BJ (cell line): ENCODE results near the gene CFL2. TPM values are rescaled to one million over a fixed set of nuclear protein-coding genes. Genes with fewer than 3 reads are reported as not detected.

ENCODE experiments used
- CTCF ChIA-PET: fragments of 350-600 bp; formaldehyde crosslinking; extraction: SDS; loops from one replicate; lab custom pipeline; 2021; ENCODE audit warnings: antibody characterized with exemption, inconsistent platforms; lab: Yijun Ruan, JAX
- POLR2A ChIA-PET: fragments of 300-600 bp; sonication (Branson Sonifier 250); formaldehyde crosslinking; extraction: SDS; loops from one replicate; lab custom pipeline; 2021; ENCODE audit warnings: antibody characterized with exemption; lab: Charles Lee
- DNase-seq: peaks from one replicate; pipeline ENCODE4 v3.0.0-alpha.2; 2011; ENCODE audit warnings: low read depth
- H3K27me3 ChIP-seq: 2 replicates; pipeline ENCODE4 v1.6.0; 2011; ENCODE audit warnings: low read length; ENCODE audit not compliant: control insufficient read depth, insufficient read depth
- H3K36me3 ChIP-seq: 2 replicates; pipeline ENCODE4 v1.5.1; 2011; ENCODE audit warnings: low read length; ENCODE audit not compliant: control insufficient read depth, insufficient read depth
- H3K4me3 ChIP-seq: 2 replicates; pipeline ENCODE4 v1.5.1; 2011; ENCODE audit warnings: low read depth, mild to moderate bottlenecking, control low read depth, low read length
- polyA minus RNA-seq: library from RNA; depleted of rRNA, polyadenylated mRNA; stranded (reverse); fragments of >200 nt; gene quantifications from 2 replicates; pipeline ENCODE4 v1.2.3, GENCODE V29; 2011; rRNA and poly(A)+ RNA removed
- polyA plus RNA-seq: library from polyadenylated mRNA; depleted of rRNA; stranded (reverse); fragments of >200 nt; gene quantifications from 2 replicates; pipeline ENCODE4 v1.2.3, GENCODE V29; 2011; rRNA removed
- TF ChIP-seq, protein P1 (sequence below): IDR thresholded peaks from 2 replicates; pipeline ENCODE4 v1.5.1; 2011; ENCODE audit warnings: low read depth, mild to moderate bottlenecking, control low read depth, inconsistent platforms, low read length, moderate library complexity; ENCODE audit not compliant: insufficient read depth

CFL2 gene
- polyA plus RNA-seq (81.4 and 206 TPM in 2 replicates), polyA minus RNA-seq (48.4 and 65.7 TPM in 2 replicates)

DNA sequence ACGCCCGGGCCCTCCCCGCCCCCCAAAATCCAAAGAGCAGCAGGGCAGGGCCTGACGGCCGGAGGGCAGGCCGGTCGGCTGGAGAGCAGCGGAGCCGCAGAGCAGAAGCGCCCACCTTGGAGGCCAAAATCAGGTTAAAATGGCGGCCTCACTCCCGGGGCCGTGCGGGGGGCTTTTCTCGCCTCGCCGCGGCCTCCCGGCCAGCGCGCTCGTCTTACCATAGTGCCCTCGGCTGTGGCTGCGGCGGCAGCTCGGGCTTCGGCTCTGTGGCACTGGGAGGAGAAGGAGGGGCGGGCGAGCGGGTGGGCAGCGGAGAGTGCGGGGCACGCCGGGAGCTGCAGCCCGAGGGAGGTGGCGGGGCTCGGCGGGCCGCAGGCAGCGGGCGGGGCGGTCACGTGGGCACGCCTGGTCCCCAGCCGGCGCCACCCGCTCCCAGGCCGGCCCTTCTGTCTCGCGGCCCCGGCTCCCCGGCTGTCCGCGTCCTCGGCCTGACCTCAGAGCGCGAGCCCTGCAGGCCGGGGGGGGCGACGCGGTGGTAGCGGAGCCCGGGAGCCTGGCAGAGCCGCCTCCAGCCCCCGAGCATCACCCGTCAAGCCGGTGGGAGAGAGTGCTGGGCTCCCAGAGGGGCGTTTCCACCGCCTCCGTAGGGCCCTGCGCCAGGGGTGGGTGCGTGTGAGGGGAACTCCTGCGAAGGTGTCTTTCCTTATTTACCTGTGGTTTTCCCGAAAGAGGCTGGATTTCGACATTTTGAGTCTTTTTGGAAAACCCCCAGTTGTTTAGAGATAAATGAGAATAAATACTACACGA, at the start of gene CFL2:
CFL2 (minus strand) TSS at position 274 of the 807 bp plus-strand sequence; CDS start at position 221, 53 bp downstream.
- Histone ChIP-seq H3K36me3 (no peaks in the 10 kb centered on the region), H3K4me3 (peak within 1 kb of the TSS; percentile 90), H3K27me3 (no peaks in the 10 kb centered on the region)
- ChIA-PET CTCF (interaction anchor here (1.4 to 6.0 kb wide), 2 partner anchors 9 to 42 kb away, joined by 4 to 34 read pairs; no protein-coding TSS in a partner anchor), POLR2A (interaction anchor here (0.8 kb wide), 1 partner anchor 19 kb away, joined by 5 read pairs; no protein-coding TSS in a partner anchor)
- DNase-seq, result no peak
- TF ChIP-seq, protein P1, sequence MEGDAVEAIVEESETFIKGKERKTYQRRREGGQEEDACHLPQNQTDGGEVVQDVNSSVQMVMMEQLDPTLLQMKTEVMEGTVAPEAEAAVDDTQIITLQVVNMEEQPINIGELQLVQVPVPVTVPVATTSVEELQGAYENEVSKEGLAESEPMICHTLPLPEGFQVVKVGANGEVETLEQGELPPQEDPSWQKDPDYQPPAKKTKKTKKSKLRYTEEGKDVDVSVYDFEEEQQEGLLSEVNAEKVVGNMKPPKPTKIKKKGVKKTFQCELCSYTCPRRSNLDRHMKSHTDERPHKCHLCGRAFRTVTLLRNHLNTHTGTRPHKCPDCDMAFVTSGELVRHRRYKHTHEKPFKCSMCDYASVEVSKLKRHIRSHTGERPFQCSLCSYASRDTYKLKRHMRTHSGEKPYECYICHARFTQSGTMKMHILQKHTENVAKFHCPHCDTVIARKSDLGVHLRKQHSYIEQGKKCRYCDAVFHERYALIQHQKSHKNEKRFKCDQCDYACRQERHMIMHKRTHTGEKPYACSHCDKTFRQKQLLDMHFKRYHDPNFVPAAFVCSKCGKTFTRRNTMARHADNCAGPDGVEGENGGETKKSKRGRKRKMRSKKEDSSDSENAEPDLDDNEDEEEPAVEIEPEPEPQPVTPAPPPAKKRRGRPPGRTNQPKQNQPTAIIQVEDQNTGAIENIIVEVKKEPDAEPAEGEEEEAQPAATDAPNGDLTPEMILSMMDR, result no peak

DNA sequence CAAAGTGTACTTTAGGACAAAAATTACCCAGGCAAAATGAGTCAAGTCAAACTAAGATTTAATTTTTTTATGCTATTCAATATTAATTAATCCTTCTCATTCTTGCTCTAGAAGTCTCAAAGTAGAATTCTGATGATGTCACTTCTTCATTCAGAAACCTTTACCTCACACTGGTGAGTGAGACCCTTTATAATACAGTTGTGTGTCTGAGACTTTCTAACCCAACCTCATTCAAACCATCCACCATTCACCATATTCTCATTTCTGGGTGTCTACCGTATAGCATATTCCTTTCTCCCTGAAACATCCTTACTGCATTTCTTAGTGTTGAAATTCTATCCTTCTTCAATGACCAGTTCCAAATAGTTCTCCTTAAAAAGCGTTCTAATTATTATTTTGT, 40.8 kb upstream of the CFL2 start:
- ChIA-PET POLR2A (no interaction called here), CTCF (no interaction called here)
- TF ChIP-seq, protein P1, result no peak
- DNase-seq, result no peak
- H3K27me3 ChIP-seq, result no peaks in the 10 kb centered on the region
- H3K4me3 ChIP-seq, result no peak overlapping the region
- H3K36me3 ChIP-seq, result peaks cover 3% of the 10 kb centered on the region

DNA sequence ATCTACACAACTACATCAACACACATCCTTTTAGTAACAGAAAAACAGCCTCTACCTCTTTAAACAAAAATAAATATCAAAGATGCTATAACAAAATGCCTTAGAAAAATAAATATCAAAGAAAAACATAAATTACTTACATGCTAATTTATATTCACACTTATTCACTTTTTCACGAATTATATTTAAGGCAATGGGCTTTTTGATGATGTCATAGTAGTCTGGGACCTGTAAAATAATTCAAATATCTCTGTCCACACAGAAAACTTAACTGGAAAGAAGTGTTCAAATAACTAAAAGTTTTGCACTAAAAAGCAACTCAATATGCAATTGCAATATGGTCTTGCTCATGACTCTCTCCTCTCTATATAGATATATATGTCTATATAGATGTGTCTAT, 40.3 kb upstream of the CFL2 start:
- CTCF ChIA-PET, result no interaction called here
- DNase-seq, result no peak
- POLR2A ChIA-PET, result no interaction called here
- peaks cover 3% of the 10 kb centered on the region for H3K36me3 ChIP-seq
- no peaks in the 10 kb centered on the region for H3K27me3 ChIP-seq
- TF ChIP-seq, protein P1, result no peak
- H3K4me3 ChIP-seq, result no peak overlapping the region

DNA sequence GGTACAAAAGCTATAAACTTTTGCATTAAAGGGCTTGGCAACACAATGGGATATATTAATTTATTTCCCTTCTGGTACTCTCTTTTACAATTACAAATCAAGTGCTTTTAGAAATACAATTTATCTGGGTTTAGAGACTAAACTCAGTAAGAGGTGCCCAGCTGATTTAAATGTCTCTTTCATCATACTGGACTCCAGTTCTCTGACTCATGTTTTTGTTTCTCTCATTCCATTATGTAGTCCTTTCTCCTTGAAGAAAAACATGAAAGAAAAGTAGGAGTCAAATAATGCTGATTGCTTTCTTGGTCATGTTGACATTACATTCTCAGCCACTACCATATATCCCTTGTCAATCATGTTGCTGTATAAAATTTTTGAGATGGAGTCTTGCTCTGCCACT, 36.3 kb upstream of the CFL2 start:
- Histone ChIP-seq H3K27me3 (no peaks in the 10 kb centered on the region), H3K36me3 (no peaks in the 10 kb centered on the region; the same call in 1 of the 2 replicates), H3K4me3 (no peak overlapping the region)
- no peak for DNase-seq
- ChIA-PET POLR2A (interaction anchor here (0.6 kb wide), 1 partner anchor 124 kb away, joined by 5 read pairs; the partner anchor contains the start of gene BAZ1A), CTCF (interaction anchor here (0.6 kb wide), 1 partner anchor 81 kb away, joined by 3 read pairs; no protein-coding TSS in a partner anchor)
- TF ChIP-seq, protein P1, result no peak

DNA sequence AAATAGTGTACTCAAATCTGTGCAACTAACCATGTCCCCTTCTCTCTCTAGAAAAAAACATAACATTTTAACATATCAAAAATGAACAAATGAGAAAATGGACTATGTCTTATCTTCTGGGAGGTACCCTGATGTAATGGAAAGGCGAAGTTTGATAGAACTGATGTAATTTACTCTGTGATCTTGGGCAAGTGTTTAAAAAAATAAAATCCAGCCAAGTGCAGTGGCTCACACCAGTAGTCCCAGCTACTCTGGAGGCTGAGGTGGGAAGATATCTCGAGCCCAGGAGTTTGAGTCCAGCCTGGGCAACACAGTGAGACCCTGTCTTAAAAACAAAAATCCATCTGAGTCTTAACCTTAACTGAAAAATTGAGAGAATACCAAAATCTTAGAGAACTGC, 35.8 kb upstream of the CFL2 start:
- CTCF ChIA-PET, result interaction anchor here (0.6 to 2.2 kb wide), 3 partner anchors 27 to 81 kb away, joined by 3 to 7 read pairs (median 3); no protein-coding TSS in a partner anchor
- H3K27me3 ChIP-seq, result no peaks in the 10 kb centered on the region

More for the DNA sequence above, 35.8 kb upstream of the CFL2 start:
- POLR2A ChIA-PET, result interaction anchor here (0.6 kb wide), 1 partner anchor 125 kb away, joined by 5 read pairs; the partner anchor contains the start of gene BAZ1A
- DNase-seq, result no peak
- H3K36me3 ChIP-seq, result no peaks in the 10 kb centered on the region; the same call in 1 of the 2 replicates
- TF ChIP-seq, protein P1, result no peak
- no peak overlapping the region for H3K4me3 ChIP-seq
